Ishikawa (cell line): ENCODE measurements around the gene VWA8.

Experiments used
- CEBPB ChIP-seq: IDR thresholded peaks from 2 replicates; pipeline ENCODE4 v1.6.1; 2012
- EP300 ChIP-seq: IDR thresholded peaks from 2 replicates; pipeline ENCODE4 v1.6.1; 2012; ENCODE audit warnings: borderline replicate concordance
- FOXM1 ChIP-seq: IDR thresholded peaks from 2 replicates; pipeline ENCODE4 v1.6.1; 2012; ENCODE audit warnings: low read depth, borderline replicate concordance
- REST ChIP-seq: IDR thresholded peaks from 2 replicates; pipeline ENCODE4 v1.6.1; 2012; ENCODE audit warnings: low read depth, mild to moderate bottlenecking
- TAF1 ChIP-seq: IDR thresholded peaks from 2 replicates; pipeline ENCODE4 v1.6.1; 2012; ENCODE audit warnings: low read depth, mild to moderate bottlenecking
- TEAD4 ChIP-seq: IDR thresholded peaks from 2 replicates; pipeline ENCODE4 v1.6.1; 2012
- YY1 ChIP-seq: IDR thresholded peaks from 2 replicates; pipeline ENCODE4 v1.6.1; 2012; ENCODE audit warnings: low read depth
- ZBTB7A ChIP-seq: IDR thresholded peaks from 2 replicates; pipeline ENCODE4 v1.6.1; 2012; ENCODE audit warnings: low read depth
- TF ChIP-seq, protein P1 (sequence below): IDR thresholded peaks from 2 replicates; pipeline ENCODE4 v1.6.1; 2012

DNA sequence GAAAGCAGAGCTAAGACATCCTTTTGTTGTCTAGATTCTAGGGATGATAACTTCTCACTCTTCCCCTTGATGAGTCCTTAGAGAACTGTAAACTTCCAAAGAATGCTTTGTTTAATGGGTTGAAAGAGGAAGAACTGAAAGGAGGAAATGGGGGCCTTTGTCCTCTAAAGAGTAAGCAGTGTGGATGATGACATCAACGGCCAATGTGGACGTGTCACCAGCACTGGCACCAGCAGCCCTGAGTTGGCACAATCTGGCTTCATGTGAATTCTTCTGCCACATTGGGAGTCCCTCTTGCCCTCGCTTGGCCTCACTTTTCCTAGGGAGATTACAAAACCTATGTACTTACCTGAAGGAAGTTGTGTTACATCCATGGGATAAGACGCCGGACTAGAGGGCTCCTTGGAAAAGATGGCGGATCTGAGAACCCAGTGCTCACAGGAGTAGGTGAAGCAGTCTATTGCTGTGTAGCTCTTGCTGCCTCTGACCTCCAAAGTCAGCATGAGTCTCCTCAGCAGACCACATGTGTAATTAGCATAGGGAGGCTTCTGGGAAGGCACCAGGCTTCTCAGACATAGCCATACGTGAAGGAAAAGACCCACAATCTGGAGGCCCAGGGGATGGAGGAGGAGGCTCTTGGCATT is 440.8 kb downstream of the VWA8 start:
- TF ChIP-seq TAF1, result no peak
- no peak for TF ChIP-seq YY1
- TF ChIP-seq FOXM1, result no peak
- no peak for TF ChIP-seq EP300
- no peak for TF ChIP-seq REST
- TF ChIP-seq, protein P1, sequence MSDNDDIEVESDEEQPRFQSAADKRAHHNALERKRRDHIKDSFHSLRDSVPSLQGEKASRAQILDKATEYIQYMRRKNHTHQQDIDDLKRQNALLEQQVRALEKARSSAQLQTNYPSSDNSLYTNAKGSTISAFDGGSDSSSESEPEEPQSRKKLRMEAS, result no peak
- TF ChIP-seq TEAD4, result no peak
- TF ChIP-seq CEBPB, result no peak
- TF ChIP-seq ZBTB7A, result no peak
